Measurements from ENCODE around the gene ZNF805. TPM values are rescaled to one million over a fixed set of nuclear protein-coding genes. Genes with fewer than 3 reads are reported as not detected.
A peak's percentile ranks its signal among the peaks of the same experiment; 100 is the strongest.
"Not testable (repeated sequence)": the region's sequence is repeated elsewhere in the genome, so short reads cannot be mapped to it uniquely, and the experiment has no call there.

The ZNF805 gene
- polyA plus RNA-seq (2012; ENCODE audit: insufficient read depth, insufficient read length): 1.3 TPM

DNA sequence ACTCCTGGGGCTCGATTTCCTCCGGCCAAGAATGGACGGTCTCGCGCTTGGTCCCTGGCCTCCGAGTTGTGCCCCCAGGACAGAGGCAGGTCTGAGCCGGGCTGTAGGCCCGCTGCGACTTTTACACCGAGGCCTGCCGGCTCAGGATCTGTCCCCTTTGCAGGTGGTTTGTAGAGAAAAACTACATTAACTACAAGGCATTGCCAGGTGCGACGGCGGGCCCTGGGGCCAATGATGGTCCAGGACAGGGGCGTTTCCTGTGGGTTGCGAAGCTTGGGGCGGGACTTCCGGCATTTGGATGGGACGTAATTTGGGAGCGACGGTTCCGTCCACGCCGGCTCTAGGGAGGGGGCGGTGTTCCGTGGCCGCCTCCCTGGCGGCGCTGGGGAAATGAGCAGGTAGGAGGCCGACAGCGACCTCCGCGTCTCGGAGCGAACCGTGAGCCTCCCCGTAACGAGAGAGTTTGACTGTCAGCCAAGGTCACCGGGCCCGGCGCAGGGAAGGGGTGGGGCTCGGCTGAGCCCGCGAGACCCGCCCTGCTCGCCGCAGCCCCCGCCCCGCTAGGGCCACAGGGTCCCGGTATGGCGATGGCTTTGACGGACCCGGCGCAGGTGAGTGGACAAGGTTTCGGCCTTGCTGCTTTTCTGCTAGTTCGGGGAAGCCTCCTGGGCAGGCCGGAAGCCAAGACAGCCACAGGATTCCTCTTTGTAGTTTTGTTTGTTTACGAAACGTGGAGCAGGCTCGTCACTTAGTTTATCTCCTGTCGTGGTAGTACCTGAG, at the start of gene ZNF805:
TSS of gene ZNF805 (plus strand) at position 322 of the 780 bp plus-strand sequence. CDS start at position 582, 260 bp downstream.
- H3K4me3 ChIP-seq (ENCODE audit: low read length): peak within 1 kb of the TSS; percentile 96
- DNase-seq (ENCODE audit: low read depth, low spot score): peak; percentile 93

DNA sequence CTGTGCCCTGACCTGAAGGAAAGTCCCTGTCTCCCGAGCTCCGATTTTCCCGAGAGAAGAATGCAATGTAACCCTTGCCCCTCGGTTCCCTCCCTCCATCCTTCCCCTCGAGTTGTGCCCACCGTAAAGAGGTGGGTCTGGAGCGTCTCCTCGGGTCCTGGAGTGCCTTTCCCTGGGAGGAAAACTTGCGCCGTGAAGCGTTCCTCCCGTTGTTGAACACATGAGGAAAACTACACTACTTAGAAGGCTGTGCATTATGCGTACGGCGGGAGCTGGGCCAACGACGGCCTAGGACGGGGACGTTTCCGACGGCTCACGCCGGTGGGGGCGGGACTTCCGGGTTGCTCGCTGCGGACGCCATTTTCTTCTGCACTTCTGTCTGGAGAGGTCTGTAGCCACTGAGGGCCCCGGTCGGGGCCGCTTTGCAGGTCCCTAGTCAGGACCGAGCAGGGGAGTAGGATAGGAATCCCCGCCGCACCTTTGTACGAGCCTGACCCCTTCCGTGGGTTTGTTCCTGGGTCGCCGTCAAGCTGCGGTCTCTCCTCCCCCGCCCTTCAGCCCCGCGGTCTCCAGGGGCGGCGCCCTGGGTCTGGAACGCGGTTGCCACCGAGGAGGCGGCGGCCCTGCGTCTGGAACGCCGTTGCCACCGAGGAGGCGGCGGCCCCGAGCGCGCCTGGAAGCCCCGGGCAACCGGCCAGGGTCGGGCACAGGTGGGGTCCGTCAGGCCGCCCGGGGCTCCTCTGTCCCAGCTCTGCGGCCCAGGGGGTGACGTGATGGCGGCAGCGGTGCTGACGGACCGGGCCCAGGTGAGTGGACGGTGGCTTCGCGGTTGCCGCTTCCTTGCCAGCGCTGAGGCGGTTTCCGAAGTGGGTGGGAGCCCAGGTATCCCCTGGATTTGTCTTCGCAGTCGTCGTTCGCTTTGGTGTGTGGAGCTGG, 49.0 kb upstream of the ZNF805 start, which contains the start of gene ZNF264:
TSS of gene ZNF264 (plus strand) at position 360 of the 936 bp plus-strand sequence. CDS start at position 774, 414 bp downstream.
- peak; percentile 82 for DNase-seq (ENCODE audit: low read depth, low spot score)
- H3K4me3 ChIP-seq (ENCODE audit: low read length): peak within 1 kb of the TSS; percentile 90

DNA sequence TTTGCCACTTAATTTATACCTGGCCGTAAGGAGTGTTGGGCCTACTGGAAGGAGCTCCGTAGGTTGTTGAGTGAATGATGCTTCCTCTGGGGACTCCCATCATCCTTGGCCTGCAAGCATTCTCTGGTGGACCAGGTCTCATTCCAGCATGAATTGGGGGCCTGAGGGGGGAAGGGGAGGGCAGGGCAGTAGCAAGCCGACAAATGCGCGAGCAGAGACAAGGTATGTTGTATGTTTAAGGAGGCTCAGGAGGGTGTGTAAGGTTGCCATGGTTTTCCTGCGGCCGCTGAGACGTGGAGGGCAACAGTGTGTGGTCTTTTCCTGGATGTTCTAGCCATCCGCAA, 48.4 kb upstream of the ZNF805 start:
- peak overlapping the region; percentile 90 for H3K4me3 ChIP-seq (ENCODE audit: low read length)
- no peak for DNase-seq (ENCODE audit: low read depth, low spot score)

DNA sequence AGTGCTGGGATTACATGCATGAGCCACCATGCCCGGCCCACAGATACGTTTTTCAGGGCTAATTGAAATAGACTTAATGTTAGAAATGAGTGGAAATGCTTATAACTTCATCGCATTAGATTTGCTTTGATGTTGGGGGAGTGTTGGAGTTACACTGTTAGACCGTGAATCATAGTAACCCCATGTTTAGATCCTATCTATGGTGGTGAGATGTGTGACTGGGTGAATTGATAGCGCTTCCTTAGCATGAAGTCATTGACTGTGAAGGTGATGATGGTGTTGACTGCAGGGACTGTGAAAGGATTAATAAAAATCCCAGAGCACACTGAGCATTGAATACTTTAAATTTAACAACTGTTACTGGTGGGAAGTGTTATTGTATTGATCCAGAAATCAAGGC, 47.4 kb upstream of the ZNF805 start:
- peak; percentile 11 for DNase-seq (ENCODE audit: low read depth, low spot score)
- H3K4me3 ChIP-seq (ENCODE audit: low read length): no peak overlapping the region

DNA sequence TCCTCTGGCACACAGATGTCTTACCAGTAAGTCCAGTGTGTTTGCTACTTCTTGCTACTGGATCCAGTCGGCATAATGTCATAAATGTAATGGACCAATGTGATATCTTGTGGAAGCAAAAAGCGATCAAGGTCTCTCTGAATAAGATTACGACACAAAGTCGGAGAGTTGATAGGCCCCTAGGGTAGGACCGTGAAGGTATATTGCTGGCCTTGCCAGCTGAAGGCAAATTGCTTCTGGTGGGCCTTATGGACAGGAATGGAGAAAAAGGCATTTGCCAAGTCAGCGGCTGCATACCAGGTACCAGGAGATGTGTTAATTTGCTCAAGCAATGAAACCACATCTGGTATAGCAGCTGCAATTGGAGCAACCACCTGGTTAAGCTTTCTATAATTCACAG, 42.6 kb upstream of the ZNF805 start:
- DNase-seq (ENCODE audit: low read depth, low spot score); H3K4me3 ChIP-seq (ENCODE audit: low read length): not testable (repeated sequence)

DNA sequence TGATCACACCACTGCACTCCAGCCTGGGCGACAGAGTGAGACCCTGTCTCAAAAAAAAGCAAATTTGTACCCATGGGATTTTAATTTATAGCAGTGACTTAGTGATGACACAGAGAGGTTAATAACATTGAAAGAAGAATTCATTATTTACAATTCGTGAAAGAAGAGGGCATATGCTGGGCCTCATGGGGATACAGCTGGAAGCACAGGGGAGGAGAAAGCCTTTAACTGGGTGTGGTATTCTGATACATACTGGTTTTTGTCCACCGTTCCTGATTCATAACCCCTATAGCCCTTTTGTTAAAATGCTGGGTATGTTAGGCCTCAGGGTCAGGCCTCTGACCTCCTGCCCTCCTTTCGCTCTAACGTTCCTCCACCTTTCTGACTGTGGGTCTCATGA, 38.3 kb upstream of the ZNF805 start:
- H3K4me3 ChIP-seq (ENCODE audit: low read length): no peak overlapping the region
- no peak for DNase-seq (ENCODE audit: low read depth, low spot score)

DNA sequence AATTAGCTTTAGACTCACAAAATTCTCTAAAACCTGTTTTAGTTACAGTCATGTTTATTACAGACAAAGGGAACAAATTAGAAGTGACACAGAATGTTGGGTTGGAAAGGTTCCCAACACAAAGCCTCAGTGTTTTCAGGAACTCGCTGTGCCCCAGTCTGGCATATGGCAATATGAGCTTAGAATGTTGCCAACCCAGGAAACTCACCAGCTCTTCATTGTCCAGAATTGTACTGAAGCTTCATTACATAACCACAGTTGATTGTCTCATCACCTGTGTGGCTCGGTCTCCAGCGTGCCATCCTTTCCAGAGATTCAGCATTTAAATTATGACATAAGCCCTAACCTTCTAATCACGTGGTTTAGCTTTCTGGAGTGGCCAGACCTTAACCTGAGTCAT, 30.1 kb upstream of the ZNF805 start:
- DNase-seq (ENCODE audit: low read depth, low spot score): no peak
- H3K4me3 ChIP-seq (ENCODE audit: low read length): no peak overlapping the region

DNA sequence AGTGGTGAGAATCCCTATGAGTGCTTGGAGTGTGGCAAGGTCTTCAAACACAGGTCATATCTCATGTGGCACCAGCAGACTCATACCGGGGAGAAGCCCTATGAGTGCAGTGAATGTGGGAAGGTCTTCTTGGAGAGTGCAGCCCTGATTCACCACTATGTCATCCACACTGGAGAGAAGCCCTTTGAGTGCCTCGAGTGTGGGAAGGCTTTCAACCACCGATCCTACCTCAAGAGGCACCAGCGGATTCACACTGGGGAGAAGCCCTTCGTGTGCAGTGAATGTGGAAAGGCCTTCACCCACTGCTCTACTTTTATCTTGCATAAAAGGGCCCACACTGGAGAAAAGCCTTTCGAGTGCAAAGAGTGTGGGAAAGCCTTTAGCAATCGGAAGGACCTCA, 28.3 kb upstream of the ZNF805 start:
- H3K4me3 ChIP-seq (ENCODE audit: low read length): no peak overlapping the region
- DNase-seq (ENCODE audit: low read depth, low spot score): no peak

DNA sequence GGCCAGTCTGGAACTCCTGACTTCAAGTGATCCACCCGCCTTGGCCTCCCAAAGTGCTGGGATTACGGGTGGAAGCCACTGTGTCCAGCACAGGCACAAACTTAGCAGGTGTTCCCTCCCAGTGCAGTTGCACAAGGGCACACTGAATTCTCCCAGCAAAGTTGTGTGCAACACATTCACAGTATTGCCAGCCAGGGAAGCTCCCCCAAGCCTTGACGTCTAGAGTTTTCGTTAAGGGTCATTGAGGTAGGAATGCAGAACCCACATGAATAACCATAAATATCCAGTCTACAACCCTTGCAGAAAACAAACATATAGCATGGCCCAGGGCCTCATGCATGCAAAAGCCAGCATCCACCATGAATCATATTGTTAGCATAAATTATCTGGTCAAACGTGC, 12.9 kb upstream of the ZNF805 start:
- DNase-seq (ENCODE audit: low read depth, low spot score): no peak
- H3K4me3 ChIP-seq (ENCODE audit: low read length): no peak overlapping the region

DNA sequence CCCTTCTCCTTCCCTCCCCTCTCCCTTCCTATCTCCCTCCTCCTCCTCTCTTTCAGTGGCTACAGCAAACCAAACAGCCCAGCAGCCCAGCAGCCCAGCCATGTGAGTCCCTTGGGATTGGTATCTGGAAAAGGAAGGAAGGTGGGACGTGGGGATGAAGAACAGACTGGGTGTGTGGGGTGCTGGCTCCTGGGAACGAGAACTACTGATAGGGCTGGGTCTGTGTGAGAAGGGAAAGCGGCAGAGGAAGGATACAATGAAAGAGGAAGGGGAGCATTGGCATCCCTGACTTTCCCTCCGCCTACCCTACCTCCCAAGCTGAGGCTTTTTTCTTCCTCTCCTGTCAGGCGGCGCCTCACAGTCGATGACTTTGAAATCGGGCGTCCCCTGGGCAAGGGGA, 8.7 kb upstream of the ZNF805 start:
- DNase-seq (ENCODE audit: low read depth, low spot score): no peak
- no peak overlapping the region for H3K4me3 ChIP-seq (ENCODE audit: low read length)

DNA sequence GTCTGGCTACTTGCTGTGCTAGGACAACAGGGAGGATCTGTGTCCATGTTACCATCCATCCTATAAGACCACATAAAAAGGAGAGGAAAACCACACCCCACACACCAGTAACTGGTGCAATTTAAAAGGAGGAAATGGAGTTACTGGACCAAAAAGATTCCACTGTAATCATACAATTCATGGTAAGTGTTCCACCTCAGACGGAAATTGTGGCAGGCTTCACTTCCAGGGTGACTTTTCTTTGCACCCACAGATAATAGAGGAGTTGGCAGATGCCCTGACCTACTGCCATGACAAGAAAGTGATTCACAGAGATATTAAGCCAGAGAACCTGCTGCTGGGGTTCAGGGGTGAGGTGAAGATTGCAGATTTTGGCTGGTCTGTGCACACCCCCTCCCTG, 7.2 kb upstream of the ZNF805 start:
- DNase-seq (ENCODE audit: low read depth, low spot score): peak; percentile 24
- H3K4me3 ChIP-seq (ENCODE audit: low read length): no peak overlapping the region

DNA sequence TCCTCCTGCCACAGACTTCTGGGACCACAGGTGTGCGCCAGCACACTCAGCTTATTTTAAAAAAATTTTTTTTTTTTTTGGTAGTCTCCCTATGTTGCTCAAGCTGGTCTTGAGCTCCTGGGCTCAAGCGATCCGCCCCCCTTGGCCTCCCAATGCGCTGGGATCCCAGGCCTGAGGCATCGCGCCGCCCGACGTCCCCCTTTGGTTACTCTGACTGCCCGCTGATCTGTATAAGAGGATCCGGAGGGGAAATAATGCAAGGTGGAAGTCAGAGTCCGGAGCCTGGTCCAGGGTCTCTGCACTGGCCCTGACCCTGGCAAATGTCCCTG, 486 bp upstream of the ZNF805 start:
- DNase-seq (ENCODE audit: low read depth, low spot score): no peak
- peak overlapping the region; percentile 96 for H3K4me3 ChIP-seq (ENCODE audit: low read length)

DNA sequence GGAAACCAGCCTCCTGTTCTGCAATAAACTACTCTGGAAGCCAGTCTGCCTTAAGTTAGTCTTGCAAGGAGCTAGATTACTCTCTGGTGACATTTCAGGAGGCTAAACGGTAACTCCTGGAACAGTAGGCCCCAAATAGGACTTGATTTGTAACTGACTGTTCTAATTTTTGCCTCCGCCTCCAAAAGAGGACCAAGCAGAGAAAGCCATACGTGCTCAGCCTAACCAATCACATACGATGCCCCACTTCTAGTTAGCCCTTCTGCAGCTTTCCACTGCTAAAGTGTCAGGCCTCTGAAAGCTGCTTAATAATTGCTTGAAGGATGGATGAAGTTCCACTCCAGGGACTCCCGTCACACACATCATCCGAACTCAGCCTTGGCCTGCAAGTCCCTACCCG, 744 bp downstream of the ZNF805 start:
- H3K4me3 ChIP-seq (ENCODE audit: low read length): peak overlapping the region; percentile 96
- DNase-seq (ENCODE audit: low read depth, low spot score): no peak

DNA sequence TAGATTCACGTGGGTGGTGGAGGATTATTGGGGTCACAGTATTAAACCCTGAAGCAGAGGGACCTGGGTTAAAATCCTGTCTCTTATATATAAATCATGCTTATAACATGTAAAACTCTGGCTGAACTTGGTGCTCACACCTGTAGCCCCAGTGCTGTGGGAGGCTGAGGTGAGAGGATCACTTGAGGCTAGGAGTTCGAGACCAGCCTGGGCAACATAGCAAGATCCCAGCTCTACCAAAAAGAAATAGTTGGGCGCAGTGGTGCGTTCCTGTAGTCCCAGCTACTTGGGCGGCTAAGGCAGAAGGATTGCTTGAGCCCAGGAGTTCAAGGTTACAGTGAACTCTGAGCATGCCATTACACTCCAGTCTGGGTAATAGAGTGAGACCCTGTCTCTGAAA, 2.4 kb downstream of the ZNF805 start:
- no peak overlapping the region for H3K4me3 ChIP-seq (ENCODE audit: low read length)
- no peak for DNase-seq (ENCODE audit: low read depth, low spot score)

DNA sequence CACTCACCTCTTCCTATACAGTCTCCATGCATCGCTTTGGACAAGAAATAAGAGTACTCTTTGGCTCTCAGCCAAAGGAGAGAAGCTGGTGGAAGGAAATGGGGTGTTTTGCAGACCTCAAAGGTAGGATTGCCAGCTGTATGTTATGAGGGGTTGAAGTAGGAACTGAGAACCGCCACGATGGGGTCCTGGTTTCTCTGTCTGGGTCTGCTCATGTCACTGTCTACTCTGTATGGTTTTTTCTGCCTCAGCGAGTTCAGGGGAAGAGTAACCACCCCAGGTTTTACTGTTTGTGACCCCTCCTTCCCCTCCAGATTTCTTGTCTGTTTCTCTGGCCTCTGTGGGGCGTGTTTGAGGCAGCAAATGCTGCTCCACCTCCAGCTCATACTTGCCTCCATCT, 4.1 kb downstream of the ZNF805 start:
- no peak overlapping the region for H3K4me3 ChIP-seq (ENCODE audit: low read length)
- DNase-seq (ENCODE audit: low read depth, low spot score): no peak

DNA sequence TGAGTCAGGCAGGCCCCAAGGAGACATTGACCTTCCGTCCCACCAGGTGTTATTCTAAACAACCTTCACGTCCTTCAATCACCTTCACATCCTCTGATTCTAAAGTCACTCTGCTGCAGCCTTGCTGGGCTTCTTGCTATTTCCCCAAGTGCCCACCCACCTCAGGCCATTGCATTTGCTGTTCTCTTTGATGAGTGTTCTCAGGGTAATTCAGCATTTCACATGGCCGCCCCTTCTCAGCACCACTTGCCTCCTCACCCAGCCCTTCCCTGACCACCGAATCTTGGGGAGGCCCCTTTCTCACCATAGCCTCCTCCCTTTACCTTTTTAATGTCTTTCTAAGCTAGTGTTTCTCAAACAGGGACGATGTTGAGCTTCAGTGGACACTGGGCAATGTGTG, 4.6 kb downstream of the ZNF805 start:
- no peak overlapping the region for H3K4me3 ChIP-seq (ENCODE audit: low read length)
- no peak for DNase-seq (ENCODE audit: low read depth, low spot score)

DNA sequence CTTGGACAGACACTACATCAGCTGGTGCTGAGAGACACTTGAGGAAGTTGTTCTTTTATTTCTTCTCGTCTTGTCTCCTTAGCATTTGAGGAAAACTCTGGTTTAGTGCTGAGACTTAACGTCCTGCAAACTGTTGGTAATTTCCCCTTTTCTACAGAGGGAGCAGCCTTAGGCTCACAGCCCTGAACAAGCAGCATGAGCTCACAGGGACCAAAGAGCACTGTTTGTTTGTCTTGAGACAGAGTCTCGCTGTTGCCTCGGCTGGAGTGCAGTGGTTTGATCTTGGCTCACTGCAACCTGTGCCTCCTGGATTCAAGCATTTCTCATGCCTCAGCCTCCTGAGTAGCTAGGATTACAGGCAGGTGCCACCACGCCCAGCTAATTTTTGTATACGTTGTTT, 5.5 kb downstream of the ZNF805 start:
- no peak for DNase-seq (ENCODE audit: low read depth, low spot score)
- no peak overlapping the region for H3K4me3 ChIP-seq (ENCODE audit: low read length)

DNA sequence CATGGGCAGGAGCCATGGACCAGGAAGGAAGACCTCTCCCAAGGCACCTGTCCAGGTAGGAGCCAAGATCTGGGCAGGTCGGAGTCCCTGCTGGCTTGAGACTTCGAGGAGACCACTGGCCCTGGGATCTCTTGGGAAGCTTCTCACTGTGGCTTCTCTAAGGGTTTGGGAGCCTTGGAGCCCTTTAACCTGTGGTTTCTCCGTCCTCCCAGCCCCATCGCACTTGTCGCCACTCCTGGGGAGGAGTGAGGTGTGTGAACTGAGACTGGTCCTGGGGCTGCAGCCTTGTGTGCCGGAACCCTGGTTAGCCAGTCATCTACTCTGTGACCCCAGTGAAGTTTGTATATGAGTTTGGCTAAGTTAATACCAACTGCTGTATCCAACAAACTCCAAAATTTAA, 8.2 kb downstream of the ZNF805 start:
- no peak overlapping the region for H3K4me3 ChIP-seq (ENCODE audit: low read length)
- no peak for DNase-seq (ENCODE audit: low read depth, low spot score)

DNA sequence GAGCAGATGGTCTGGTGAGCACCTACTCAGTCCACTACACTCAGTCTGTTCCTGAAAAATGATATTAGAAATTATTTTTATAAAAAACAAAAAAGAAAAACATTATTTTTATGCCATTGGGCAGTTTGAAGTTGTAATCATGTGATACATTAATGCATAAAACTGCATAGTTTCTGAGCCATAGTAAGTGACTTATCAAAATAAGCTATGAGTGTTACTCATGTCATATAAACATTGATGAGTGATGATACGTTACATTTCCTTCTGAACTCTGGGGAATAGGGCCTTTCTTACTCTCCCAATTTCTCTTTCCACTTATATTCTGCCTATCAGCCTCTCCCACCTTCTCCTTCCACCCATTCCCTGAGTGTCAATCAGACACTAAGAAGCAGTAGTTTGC, 8.9 kb downstream of the ZNF805 start:
- H3K4me3 ChIP-seq (ENCODE audit: low read length): no peak overlapping the region
- no peak for DNase-seq (ENCODE audit: low read depth, low spot score)

DNA sequence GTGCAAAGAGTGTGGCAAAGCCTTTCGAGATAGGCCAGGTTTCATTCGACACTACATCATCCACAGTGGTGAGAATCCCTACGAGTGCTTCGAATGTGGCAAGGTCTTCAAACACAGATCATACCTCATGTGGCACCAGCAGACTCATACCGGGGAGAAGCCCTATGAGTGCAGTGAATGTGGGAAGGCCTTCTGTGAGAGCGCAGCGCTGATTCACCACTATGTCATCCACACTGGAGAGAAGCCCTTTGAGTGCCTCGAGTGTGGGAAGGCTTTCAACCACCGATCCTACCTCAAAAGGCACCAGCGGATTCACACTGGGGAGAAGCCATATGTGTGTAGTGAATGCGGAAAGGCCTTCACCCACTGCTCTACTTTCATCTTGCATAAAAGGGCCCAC, 13.3 kb downstream of the ZNF805 start:
- H3K4me3 ChIP-seq (ENCODE audit: low read length); DNase-seq (ENCODE audit: low read depth, low spot score): not testable (repeated sequence)
